HG03039 (cell line): ENCODE results near the gene RILPL1.
"Not testable (repeated sequence)": the region's sequence is repeated elsewhere in the genome, so short reads cannot be mapped to it uniquely, and the experiment has no call there.

ENCODE experiments used
- ATAC-seq: cut with Tn5 transposase; IDR thresholded peaks from one replicate; pipeline ENCODE4 v1.9.1; 2021; ENCODE audit warnings: mild to moderate bottlenecking, moderate library complexity; ENCODE audit not compliant: unreplicated experiment

RILPL1 gene

GRCh38 chr12:123530668-123531067 lies 2.9 kb downstream of the RILPL1 start:
- no peak for ATAC-seq

- no peak for ATAC-seq
These were observed 3.8 kb downstream of the RILPL1 start for GRCh38 chr12:123529686-123530085.

GRCh38 chr12:123528858-123529257 lies 4.7 kb downstream of the RILPL1 start:
- no peak for ATAC-seq

GRCh38 chr12:123526542-123527080 lies 6.9 kb downstream of the RILPL1 start:
- ATAC-seq = no peak

GRCh38 chr12:123524378-123524777 lies 9.1 kb downstream of the RILPL1 start:
- ATAC-seq = no peak

GRCh38 chr12:123523518-123523917 lies 10.0 kb downstream of the RILPL1 start:
- no peak for ATAC-seq

GRCh38 chr12:123522164-123522563 lies 11.4 kb downstream of the RILPL1 start:
- ATAC-seq = no peak

- ATAC-seq = no peak
These were observed 12.7 kb downstream of the RILPL1 start for GRCh38 chr12:123520567-123521474.

- no peak for ATAC-seq
These were observed 14.1 kb downstream of the RILPL1 start for GRCh38 chr12:123519141-123520001.

- ATAC-seq = no peak
These were observed 17.2 kb downstream of the RILPL1 start for GRCh38 chr12:123516216-123516780.

- ATAC-seq = not testable (repeated sequence)
These were observed 18.8 kb downstream of the RILPL1 start for GRCh38 chr12:123514582-123515221.

GRCh38 chr12:123513805-123514204 lies 19.7 kb downstream of the RILPL1 start:
- ATAC-seq = no peak

GRCh38 chr12:123512838-123513665 lies 20.5 kb downstream of the RILPL1 start:
- no peak for ATAC-seq

- no peak for ATAC-seq
These were observed 26.7 kb downstream of the RILPL1 start for GRCh38 chr12:123506843-123507236.

GRCh38 chr12:123506059-123506842 lies 27.3 kb downstream of the RILPL1 start:
- no peak for ATAC-seq

GRCh38 chr12:123502163-123502704 lies 31.3 kb downstream of the RILPL1 start:
- no peak for ATAC-seq

- ATAC-seq = no peak
These were observed 34.2 kb downstream of the RILPL1 start for GRCh38 chr12:123499332-123499731.

- no peak for ATAC-seq
These were observed 35.2 kb downstream of the RILPL1 start for GRCh38 chr12:123498126-123498825.
